OCI-LY1 (cell line): ENCODE data around the gene PCDHA6.

Experiments
- EZH2 ChIP-seq: fragments of 200-600 bp; sonication (generic), shearing (Covaris generic); IDR thresholded peaks from 2 replicates; pipeline ENCODE4 v1.8.0; 2017; ENCODE audit warnings: borderline replicate concordance, mixed run types, mild to moderate bottlenecking, antibody characterized with exemption, low read length, moderate library complexity, mixed read lengths
- TF ChIP-seq, protein P1 (sequence below): fragments of 200-600 bp; sonication (generic), shearing (Covaris generic); IDR thresholded peaks from 2 replicates; pipeline ENCODE4 v1.5.1; 2017; ENCODE audit warnings: mild to moderate bottlenecking, antibody characterized with exemption, low read length, moderate library complexity, mixed read lengths

DNA sequence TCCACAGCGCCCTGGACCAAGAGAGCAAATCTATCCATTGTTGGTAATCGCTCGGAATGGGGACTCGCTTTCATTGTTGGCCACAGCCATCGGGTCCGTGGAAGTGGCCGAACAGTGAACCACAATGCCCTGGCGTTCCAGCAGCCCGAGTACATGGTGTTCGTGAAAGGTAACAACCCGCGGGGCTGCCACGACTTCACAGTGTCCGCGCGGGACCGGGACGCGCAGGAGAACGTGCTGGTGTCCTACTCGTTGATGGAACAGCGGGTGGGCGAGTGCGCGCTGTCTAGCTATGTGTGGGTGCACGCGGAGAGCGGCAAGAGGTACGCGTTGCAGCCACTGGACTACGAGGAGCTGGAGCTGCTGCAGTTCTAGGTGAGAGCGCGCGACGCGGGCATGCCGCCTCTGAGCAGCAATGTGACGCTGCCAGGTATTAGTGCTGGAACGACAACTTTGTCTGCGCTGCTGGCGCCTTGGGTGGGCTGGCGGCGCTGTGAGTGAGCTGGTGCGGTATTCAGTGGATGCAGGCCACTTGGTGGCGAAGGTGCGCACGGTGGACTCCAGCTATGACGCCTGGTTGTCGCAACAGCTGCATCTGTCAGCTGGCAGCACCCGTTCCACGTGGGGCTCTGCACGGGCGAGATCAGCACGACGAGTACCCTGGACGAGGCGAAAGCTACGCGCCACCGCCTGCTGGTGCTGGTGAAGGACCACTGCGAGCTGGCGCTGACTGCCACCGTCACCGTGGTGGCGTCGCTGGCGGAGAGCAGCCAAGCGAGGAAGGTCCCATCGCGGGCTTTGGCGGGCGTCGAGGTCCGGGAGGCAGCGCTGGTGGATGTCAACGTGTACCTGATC lies 34.9 kb downstream of the PCDHA6 start:
- TF ChIP-seq, protein P1, sequence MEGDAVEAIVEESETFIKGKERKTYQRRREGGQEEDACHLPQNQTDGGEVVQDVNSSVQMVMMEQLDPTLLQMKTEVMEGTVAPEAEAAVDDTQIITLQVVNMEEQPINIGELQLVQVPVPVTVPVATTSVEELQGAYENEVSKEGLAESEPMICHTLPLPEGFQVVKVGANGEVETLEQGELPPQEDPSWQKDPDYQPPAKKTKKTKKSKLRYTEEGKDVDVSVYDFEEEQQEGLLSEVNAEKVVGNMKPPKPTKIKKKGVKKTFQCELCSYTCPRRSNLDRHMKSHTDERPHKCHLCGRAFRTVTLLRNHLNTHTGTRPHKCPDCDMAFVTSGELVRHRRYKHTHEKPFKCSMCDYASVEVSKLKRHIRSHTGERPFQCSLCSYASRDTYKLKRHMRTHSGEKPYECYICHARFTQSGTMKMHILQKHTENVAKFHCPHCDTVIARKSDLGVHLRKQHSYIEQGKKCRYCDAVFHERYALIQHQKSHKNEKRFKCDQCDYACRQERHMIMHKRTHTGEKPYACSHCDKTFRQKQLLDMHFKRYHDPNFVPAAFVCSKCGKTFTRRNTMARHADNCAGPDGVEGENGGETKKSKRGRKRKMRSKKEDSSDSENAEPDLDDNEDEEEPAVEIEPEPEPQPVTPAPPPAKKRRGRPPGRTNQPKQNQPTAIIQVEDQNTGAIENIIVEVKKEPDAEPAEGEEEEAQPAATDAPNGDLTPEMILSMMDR, result no peak
- no peak for TF ChIP-seq EZH2
